Globus pallidus (tissue), 1 donor: ENCODE results near the gene IGFBP3.
"Not testable (repeated sequence)": the region's sequence is repeated elsewhere in the genome, so short reads cannot be mapped to it uniquely, and the experiment has no call there.

ENCODE experiments used
- DNase-seq: peaks from one replicate; pipeline ENCODE4 v3.0.0-alpha.2; 2015; ENCODE audit warnings: low spot score

The IGFBP3 gene

GRCh38 chr7:45920502-45921380 lies at the start of gene IGFBP3:
Gene IGFBP3 (minus strand): TSS chr7:45921272. CDS start chr7:45921140, 132 bp downstream.
- no peak for DNase-seq

GRCh38 chr7:45970454-45970853 lies 49.4 kb upstream of the IGFBP3 start:
- no peak for DNase-seq

GRCh38 chr7:45969940-45970339 lies 48.9 kb upstream of the IGFBP3 start:
- DNase-seq = no peak

GRCh38 chr7:45968856-45969541 lies 47.9 kb upstream of the IGFBP3 start:
- DNase-seq = no peak

GRCh38 chr7:45968312-45968711 lies 47.2 kb upstream of the IGFBP3 start:
- no peak for DNase-seq

GRCh38 chr7:45967591-45968157 lies 46.6 kb upstream of the IGFBP3 start:
- no peak for DNase-seq

GRCh38 chr7:45962861-45963260 lies 41.8 kb upstream of the IGFBP3 start:
- DNase-seq = no peak

- DNase-seq = no peak
These were observed 36.6 kb upstream of the IGFBP3 start for GRCh38 chr7:45957721-45958120.

- DNase-seq = no peak
These were observed 34.2 kb upstream of the IGFBP3 start for GRCh38 chr7:45955286-45955685.

GRCh38 chr7:45953055-45953454 lies 32.0 kb upstream of the IGFBP3 start:
- not testable (repeated sequence) for DNase-seq

GRCh38 chr7:45944058-45944457 lies 23.0 kb upstream of the IGFBP3 start:
- DNase-seq = no peak

- DNase-seq = no peak
These were observed 19.9 kb upstream of the IGFBP3 start for GRCh38 chr7:45940939-45941338.

- DNase-seq = not testable (repeated sequence)
These were observed 19.2 kb upstream of the IGFBP3 start for GRCh38 chr7:45940237-45940781.

GRCh38 chr7:45939574-45939973 lies 18.5 kb upstream of the IGFBP3 start:
- no peak for DNase-seq

GRCh38 chr7:45938626-45939302 lies 17.7 kb upstream of the IGFBP3 start:
- no peak for DNase-seq

GRCh38 chr7:45937862-45938261 lies 16.8 kb upstream of the IGFBP3 start:
- no peak for DNase-seq

GRCh38 chr7:45937301-45937700 lies 16.2 kb upstream of the IGFBP3 start:
- no peak for DNase-seq

- no peak for DNase-seq
These were observed 9.9 kb upstream of the IGFBP3 start for GRCh38 chr7:45930967-45931366.

GRCh38 chr7:45927721-45928120 lies 6.6 kb upstream of the IGFBP3 start:
- DNase-seq = no peak

- no peak for DNase-seq
These were observed 3.2 kb upstream of the IGFBP3 start for GRCh38 chr7:45924283-45924682.

- no peak for DNase-seq
These were observed 2.7 kb upstream of the IGFBP3 start for GRCh38 chr7:45923818-45924217.

- DNase-seq = peak; percentile 56
These were observed 2.2 kb upstream of the IGFBP3 start for GRCh38 chr7:45923290-45923689.
